ENCODE data around the gene ADAMTSL1. TPM values are rescaled to one million over a fixed set of nuclear protein-coding genes. Genes with fewer than 3 reads are reported as not detected.

The ADAMTSL1 gene
- total and polyA plus RNA-seq, 2 of the 8 experiments (the other 6 are each of a cell fraction or from before 2014, with no cell fraction given), result 0.84 to 1.1 TPM

GRCh38 chr9:18499980-18500379 is 26.0 kb downstream of the ADAMTSL1 start:
- Histone ChIP-seq H3K56ac (replicated peaks; ENCODE audit: insufficient read length, low read depth, low read length) (no peak overlapping the region), H3K23ac (ENCODE audit: insufficient read length) (no peak overlapping the region), H2BK5ac (ENCODE audit: low read depth, low read length) (no peak overlapping the region), H3K14ac (ENCODE audit: insufficient read length) (no peak overlapping the region), H2BK12ac (ENCODE audit: low read depth, low read length) (no peak overlapping the region), H3K4me1 (replicated peaks in 1 of 4; ENCODE audit: control insufficient read depth in 3 of 4, insufficient read depth in 4 of 4, low read length in 3 of 4) (peaks cover 0 to 9% (median under 1%) of the 10 kb centered on the region in 4 experiments; a peak in 3 of 7 replicates), H3K9ac (replicated peaks in 1 of 4; ENCODE audit: extremely low read depth in 1 of 4, low read depth in 3 of 4, low read length in 3 of 4) (no peak overlapping the region), H2BK15ac (ENCODE audit: low read length) (no peak overlapping the region), H2BK120ac (replicated peaks; ENCODE audit: low read depth, low read length) (no peak overlapping the region), H2AK5ac (ENCODE audit: low read depth, low read length) (no peak overlapping the region), H3K9me3 (ENCODE audit: insufficient read depth in 2 of 2, low read depth in 1 of 2, low read length in 1 of 2) (no peaks in the 10 kb centered on the region), H4K8ac (ENCODE audit: extremely low read depth, insufficient read depth, low read length) (no peak overlapping the region), H3K36me3 (ENCODE audit: control insufficient read depth in 2 of 4, insufficient read depth in 4 of 4, low read length in 3 of 4) (no peaks in the 10 kb centered on the region), H3K4me3 (ENCODE audit: extremely low read depth in 1 of 4, insufficient read depth in 2 of 4, low read depth in 3 of 4, low read length in 4 of 4) (no peak overlapping the region), H3K79me2 (ENCODE audit: control insufficient read depth in 1 of 2, insufficient read depth in 2 of 2, low read length in 2 of 2) (no peaks in the 10 kb centered on the region), H3K23me2 (ENCODE audit: low read depth, low read length) (no peaks in the 10 kb centered on the region), H3K4me2 (ENCODE audit: insufficient read depth in 1 of 2, low read depth in 2 of 2, low read length in 2 of 2) (no peak overlapping the region), H2AFZ (ENCODE audit: low read length) (no peak overlapping the region), H3K18ac (ENCODE audit: extremely low read depth, low read length) (no peak overlapping the region), H3K27ac (ENCODE audit: low read depth, low read length) (no peak overlapping the region), H4K20me1 (replicated peaks in 1 of 2; ENCODE audit: control insufficient read depth in 1 of 2, insufficient read depth in 2 of 2, low read length in 2 of 2) (no peaks in the 10 kb centered on the region), H3K27me3 (replicated peaks in 1 of 4; ENCODE audit: control insufficient read depth in 3 of 4, extremely low read depth in 1 of 4, insufficient read depth in 3 of 4, low read length in 3 of 4) (no peaks in the 10 kb centered on the region), H2BK20ac (ENCODE audit: low read length) (no peak overlapping the region), H4K91ac (replicated peaks; ENCODE audit: insufficient read length, low read length) (no peak overlapping the region), H4K5ac (ENCODE audit: insufficient read length, low read depth, low read length) (no peak overlapping the region), H3K4ac (replicated peaks; ENCODE audit: insufficient read length, low read depth, low read length) (no peak overlapping the region), H3K79me1 (ENCODE audit: low read depth, low read length) (no peaks in the 10 kb centered on the region)
- DNase-seq (ENCODE audit: low read depth in 1 of 2, low spot score in 2 of 2), result no peak
- ChIA-PET POLR2A (ENCODE audit: partially characterized antibody) (no interaction called here), CTCF (ENCODE audit: partially characterized antibody) (interaction anchor here (1.0 to 1.3 kb wide), 2 partner anchors 23 to 296 kb away, joined by 3 read pairs; no protein-coding TSS in a partner anchor)
- FAIRE-seq, result no peak
- TF ChIP-seq HDAC6 (IDR thresholded peaks at IDR 0.05; ENCODE audit: low read depth, low read length), result no peak
- no peak for TF ChIP-seq NANOG (IDR thresholded peaks at IDR 0.05; ENCODE audit: insufficient read depth, low read depth, low read length, poor library complexity, severe bottlenecking)
- TF ChIP-seq SRF (IDR thresholded peaks at IDR 0.05; ENCODE audit: low read depth, low read length), result no peak
- no peak for TF ChIP-seq TCF12 (IDR thresholded peaks at IDR 0.05; ENCODE audit: low read depth, low read length)
- no peak for TF ChIP-seq SP4 (IDR thresholded peaks at IDR 0.05; ENCODE audit: low read length)
- no peak for TF ChIP-seq POLR2A (IDR thresholded peaks at IDR 0.05; ENCODE audit: control extremely low read depth in 1 of 2, low read depth in 2 of 2, low read length in 2 of 2)
- no peak for TF ChIP-seq FOSL1 (IDR thresholded peaks at IDR 0.05; ENCODE audit: insufficient read depth, low read depth, low read length)
- no peak for TF ChIP-seq CHD2 (IDR thresholded peaks at IDR 0.05; ENCODE audit: low read length)
- no peak for TF ChIP-seq SP2 (IDR thresholded peaks at IDR 0.05; ENCODE audit: low read length)
- TF ChIP-seq CBX8 (IDR thresholded peaks at IDR 0.05; ENCODE audit: borderline replicate concordance, low read depth, low read length), result no peak
- no peak for TF ChIP-seq RFX5 (IDR thresholded peaks at IDR 0.05; ENCODE audit: borderline replicate concordance, low read depth, low read length)
- no peak for TF ChIP-seq KDM1A (IDR thresholded peaks at IDR 0.05; ENCODE audit: borderline replicate concordance, low read length)
- no peak for TF ChIP-seq EP300 (IDR thresholded peaks at IDR 0.05; ENCODE audit: borderline replicate concordance in 1 of 2, low read depth in 2 of 2, low read length in 2 of 2)
- TF ChIP-seq SIRT6 (IDR thresholded peaks at IDR 0.05; ENCODE audit: low read length), result no peak
- WGBS, 2 experiments (ENCODE audit: extremely low coverage in 1 of 2, insufficient coverage in 1 of 2, insufficient read length in 1 of 2, insufficient replicate concordance in 2 of 2, low coverage in 1 of 2, low lambda C conversion rate in 2 of 2, missing lambda C conversion rate in 1 of 2), result 88% methylated on average over 1 of the region's 1 CpG; no CpG with 5 or more reads in 1 of the 2 experiments

Data from H1 (cell line).